Left ventricle myocardium superior (tissue), 1 donor: Measurements from ENCODE around the gene CT45A2. TPM values are rescaled to one million over a fixed set of nuclear protein-coding genes. Genes with fewer than 3 reads are reported as not detected.
"Not testable (repeated sequence)": the region's sequence is repeated elsewhere in the genome, so short reads cannot be mapped to it uniquely, and the experiment has no call there.

ENCODE experiments used
- ATAC-seq: fragments of 200-7000 bp; cut with Tn5 transposase; one replicate; pipeline ENCODE4 v1.9.1; 2020; ENCODE audit warnings: mild to moderate bottlenecking, moderate library complexity
- DNase-seq: peaks from one replicate; pipeline ENCODE4 v3.0.0-alpha.2; 2020
- intact Hi-C: fragments of 100-400 bp; cut with micrococcal nuclease; formaldehyde crosslinking; loops from one replicate; pipeline ENCODE4 v1.11.0; 2022
- long read RNA-seq: library from polyadenylated mRNA; unstranded; transcript quantifications from one replicate; pipeline ENCODE4 v2.0.0, GENCODE V29; 2021
- total RNA-seq: library from RNA; stranded (reverse); fragmentation: NEBNext Ultra II Directional; extraction: Animal tissue kit (Norgen Biotek cat#: 25700); gene quantifications from one replicate; pipeline ENCODE4 v1.2.1, GENCODE V29; 2021
- donor health status: DM: no; HTN: yes; CAD: no; lungs with severe emphysema.

Gene CT45A2, protein sequence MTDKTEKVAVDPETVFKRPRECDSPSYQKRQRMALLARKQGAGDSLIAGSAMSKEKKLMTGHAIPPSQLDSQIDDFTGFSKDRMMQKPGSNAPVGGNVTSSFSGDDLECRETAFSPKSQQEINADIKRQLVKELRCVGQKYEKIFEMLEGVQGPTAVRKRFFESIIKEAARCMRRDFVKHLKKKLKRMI
- not detected for total RNA-seq
- long read RNA-seq = 0 reads

DNA sequence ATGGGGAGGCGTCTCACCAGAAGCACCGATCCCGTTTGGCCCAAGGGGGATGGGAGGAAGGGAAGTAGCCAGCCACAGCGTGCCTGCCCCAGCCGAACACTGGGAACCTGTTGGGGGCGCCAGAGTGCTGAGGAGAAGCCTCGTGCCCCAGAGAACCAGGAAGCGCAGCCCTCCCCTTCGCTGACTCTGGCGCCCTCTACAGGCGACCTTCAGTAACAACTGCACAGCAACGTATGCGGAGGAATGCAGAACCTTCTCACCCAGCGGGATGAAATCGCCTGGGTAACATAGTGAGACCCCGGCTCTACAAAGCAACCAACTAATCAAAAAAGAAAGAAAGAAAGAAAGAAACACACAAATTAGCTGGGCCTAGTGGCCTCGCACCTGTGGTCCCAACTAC is at the start of gene CT45A2:
Gene CT45A2, minus strand, starts transcription at position 101 of the 400 bp plus-strand sequence. CDS start 3,747 bp downstream, outside the sequence.
- ATAC-seq, intact Hi-C loops: not testable (repeated sequence)

DNA sequence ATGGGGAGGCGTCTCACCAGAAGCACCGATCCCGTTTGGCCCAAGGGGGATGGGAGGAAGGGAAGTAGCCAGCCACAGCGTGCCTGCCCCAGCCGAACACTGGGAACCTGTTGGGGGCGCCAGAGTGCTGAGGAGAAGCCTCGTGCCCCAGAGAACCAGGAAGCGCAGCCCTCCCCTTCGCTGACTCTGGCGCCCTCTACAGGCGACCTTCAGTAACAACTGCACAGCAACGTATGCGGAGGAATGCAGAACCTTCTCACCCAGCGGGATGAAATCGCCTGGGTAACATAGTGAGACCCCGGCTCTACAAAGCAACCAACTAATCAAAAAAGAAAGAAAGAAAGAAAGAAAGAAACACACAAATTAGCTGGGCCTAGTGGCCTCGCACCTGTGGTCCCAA is 34.6 kb upstream of the CT45A2 start, which contains the start of gene CT45A8:
Gene CT45A8, minus strand, starts transcription at position 101 of the 400 bp plus-strand sequence. CDS start 3,755 bp downstream, outside the sequence.
- ATAC-seq, intact Hi-C loops, DNase-seq: not testable (repeated sequence)

More for the DNA sequence above, at the start of gene CT45A2:
- DNase-seq = not testable (repeated sequence)

DNA sequence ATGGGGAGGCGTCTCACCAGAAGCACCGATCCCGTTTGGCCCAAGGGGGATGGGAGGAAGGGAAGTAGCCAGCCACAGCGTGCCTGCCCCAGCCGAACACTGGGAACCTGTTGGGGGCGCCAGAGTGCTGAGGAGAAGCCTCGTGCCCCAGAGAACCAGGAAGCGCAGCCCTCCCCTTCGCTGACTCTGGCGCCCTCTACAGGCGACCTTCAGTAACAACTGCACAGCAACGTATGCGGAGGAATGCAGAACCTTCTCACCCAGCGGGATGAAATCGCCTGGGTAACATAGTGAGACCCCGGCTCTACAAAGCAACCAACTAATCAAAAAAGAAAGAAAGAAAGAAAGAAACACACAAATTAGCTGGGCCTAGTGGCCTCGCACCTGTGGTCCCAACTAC is 17.4 kb upstream of the CT45A2 start, which contains the start of gene CT45A7:
Gene CT45A7, minus strand, starts transcription at position 101 of the 400 bp plus-strand sequence. CDS start 3,747 bp downstream, outside the sequence.
- intact Hi-C loops, ATAC-seq, DNase-seq: not testable (repeated sequence)

DNA sequence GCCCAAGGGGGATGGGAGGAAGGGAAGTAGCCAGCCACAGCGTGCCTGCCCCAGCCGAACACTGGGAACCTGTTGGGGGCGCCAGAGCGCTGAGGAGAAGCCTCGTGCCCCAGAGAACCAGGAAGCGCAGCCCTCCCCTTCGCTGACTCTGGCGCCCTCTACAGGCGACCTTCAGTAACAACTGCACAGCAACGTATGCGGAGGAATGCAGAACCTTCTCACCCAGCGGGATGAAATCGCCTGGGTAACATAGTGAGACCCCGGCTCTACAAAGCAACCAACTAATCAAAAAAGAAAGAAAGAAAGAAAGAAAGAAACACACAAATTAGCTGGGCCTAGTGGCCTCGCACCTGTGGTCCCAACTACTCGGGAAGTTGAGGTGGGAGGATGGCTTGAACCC is 17.1 kb downstream of the CT45A2 start, which contains the start of gene CT45A6:
Gene CT45A6, minus strand, starts transcription at position 101 of the 400 bp plus-strand sequence. CDS start 3,794 bp downstream, outside the sequence.
- intact Hi-C loops, DNase-seq, ATAC-seq: not testable (repeated sequence)

DNA sequence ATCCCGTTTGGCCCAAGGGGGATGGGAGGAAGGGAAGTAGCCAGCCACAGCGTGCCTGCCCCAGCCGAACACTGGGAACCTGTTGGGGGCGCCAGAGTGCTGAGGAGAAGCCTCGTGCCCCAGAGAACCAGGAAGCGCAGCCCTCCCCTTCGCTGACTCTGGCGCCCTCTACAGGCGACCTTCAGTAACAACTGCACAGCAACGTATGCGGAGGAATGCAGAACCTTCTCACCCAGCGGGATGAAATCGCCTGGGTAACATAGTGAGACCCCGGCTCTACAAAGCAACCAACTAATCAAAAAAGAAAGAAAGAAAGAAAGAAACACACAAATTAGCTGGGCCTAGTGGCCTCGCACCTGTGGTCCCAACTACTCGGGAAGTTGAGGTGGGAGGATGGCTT is 34.4 kb downstream of the CT45A2 start, which contains the start of gene CT45A5:
Gene CT45A5, minus strand, starts transcription at position 101 of the 400 bp plus-strand sequence. CDS start 3,774 bp downstream, outside the sequence.
- intact Hi-C loops, ATAC-seq, DNase-seq: not testable (repeated sequence)

DNA sequence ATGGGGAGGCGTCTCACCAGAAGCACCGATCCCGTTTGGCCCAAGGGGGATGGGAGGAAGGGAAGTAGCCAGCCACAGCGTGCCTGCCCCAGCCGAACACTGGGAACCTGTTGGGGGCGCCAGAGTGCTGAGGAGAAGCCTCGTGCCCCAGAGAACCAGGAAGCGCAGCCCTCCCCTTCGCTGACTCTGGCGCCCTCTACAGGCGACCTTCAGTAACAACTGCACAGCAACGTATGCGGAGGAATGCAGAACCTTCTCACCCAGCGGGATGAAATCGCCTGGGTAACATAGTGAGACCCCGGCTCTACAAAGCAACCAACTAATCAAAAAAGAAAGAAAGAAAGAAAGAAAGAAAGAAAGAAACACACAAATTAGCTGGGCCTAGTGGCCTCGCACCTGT is 51.7 kb downstream of the CT45A2 start, which contains the start of gene CT45A3:
Gene CT45A3, minus strand, starts transcription at position 101 of the 400 bp plus-strand sequence. CDS start 3,747 bp downstream, outside the sequence.
- ATAC-seq, DNase-seq, intact Hi-C loops: not testable (repeated sequence)

Other genes starting within 250 kb of the CT45A2 start
- gene CT45A1, start 106.4 kb downstream of the CT45A2 start, total RNA-seq = not detected
- gene CT45A3, start 51.8 kb downstream of the CT45A2 start, total RNA-seq = not detected
- gene CT45A5, start 34.5 kb downstream of the CT45A2 start, total RNA-seq = not detected
- not detected for gene CT45A6, start 17.2 kb downstream of the CT45A2 start, total RNA-seq
- gene CT45A7, start 17.3 kb upstream of the CT45A2 start, total RNA-seq = not detected
- gene CT45A8, start 34.5 kb upstream of the CT45A2 start, total RNA-seq = not detected
- not detected for gene CT45A9, start 51.8 kb upstream of the CT45A2 start, total RNA-seq
- not detected for gene CT45A10, start 73.4 kb upstream of the CT45A2 start, total RNA-seq
- not detected for gene SAGE1, start 73.7 kb upstream of the CT45A2 start, total RNA-seq
- 24.7 TPM for gene MMGT1, start 154.0 kb upstream of the CT45A2 start, total RNA-seq
- gene SLC9A6, start 165.4 kb upstream of the CT45A2 start, total RNA-seq = 17.3 TPM